SK-N-MC (cell line): ENCODE measurements around the gene MRNIP.

Experiments
- EZH2 ChIP-seq: fragments of 200-600 bp; sonication (generic); IDR thresholded peaks from one replicate; pipeline ENCODE4 v1.6.1; 2017; ENCODE audit warnings: antibody characterized with exemption
- FOXP2 ChIP-seq: optimal IDR thresholded peaks from 2 replicates; pipeline ENCODE3; 2011; ENCODE audit warnings: mild to moderate bottlenecking, moderate library complexity; ENCODE audit not compliant: insufficient read depth; ENCODE audit errors: extremely low read length, control extremely low read depth
- POLR2AphosphoS5 ChIP-seq: IDR thresholded peaks from 2 replicates; pipeline ENCODE4 v1.6.1; 2012; ENCODE audit warnings: mild to moderate bottlenecking, low read depth, low read length, borderline replicate concordance

DNA sequence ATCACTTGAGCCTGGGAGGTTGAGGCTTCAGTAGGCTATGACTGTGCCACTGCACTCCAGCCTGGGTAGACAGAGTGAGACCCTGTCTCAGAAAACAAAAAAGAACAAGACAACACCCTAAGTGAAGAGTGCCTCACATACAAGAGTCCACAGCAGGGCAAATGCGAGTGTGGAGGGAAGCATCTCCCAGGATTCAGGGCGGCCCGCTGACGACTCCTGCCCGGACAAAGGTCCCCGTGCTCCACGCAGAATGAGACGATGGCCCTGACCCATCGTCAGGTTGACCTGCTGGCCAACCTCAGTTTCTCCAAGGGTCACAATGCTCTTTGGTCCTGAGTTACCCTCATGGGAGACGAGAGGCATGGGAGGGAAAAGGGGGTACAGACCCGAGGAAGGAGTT is 18.3 kb downstream of the MRNIP start:
- TF ChIP-seq POLR2AphosphoS5: no peak
- TF ChIP-seq EZH2: no peak
- no peak for TF ChIP-seq FOXP2
